ENCODE results near the gene FBXW8. TPM values are rescaled to one million over a fixed set of nuclear protein-coding genes. Genes with fewer than 3 reads are reported as not detected.

The FBXW8 gene
- total RNA-seq, 1 experiment from 2014 or later = 34.8 TPM

DNA sequence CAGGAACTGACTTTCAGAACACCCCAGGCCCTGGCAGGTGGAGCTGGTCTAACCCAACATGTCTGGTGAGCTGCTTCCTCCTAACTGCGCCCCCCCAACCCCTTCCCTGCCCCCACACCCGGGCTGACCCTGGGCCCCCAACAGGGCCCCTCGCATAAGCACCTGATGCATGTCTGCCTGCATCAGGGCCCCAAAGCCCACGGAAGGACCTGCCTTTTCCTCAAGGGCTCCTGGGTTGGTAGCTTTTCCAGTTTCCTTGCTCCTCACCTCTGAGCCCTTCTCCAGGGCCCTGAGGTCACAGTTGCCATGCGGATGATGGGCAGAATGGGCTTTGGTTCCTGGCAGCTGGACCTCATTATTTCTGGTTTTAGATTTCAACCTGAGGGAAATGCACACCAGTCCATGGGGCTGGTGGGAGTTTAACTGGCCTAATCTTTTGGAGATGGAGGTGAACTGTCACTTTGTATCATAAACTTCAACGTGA is 170.0 kb downstream of the FBXW8 start:
- DNase-seq = no peak
- no peaks in the 10 kb centered on the region for H3K9me3 ChIP-seq (ENCODE audit: low read length)
- H3K9ac ChIP-seq (ENCODE audit: low read length) = no peak overlapping the region
- H4K20me1 ChIP-seq (ENCODE audit: insufficient read depth, low read depth, low read length) = no peaks in the 10 kb centered on the region
- peaks cover 51% of the 10 kb centered on the region for H3K4me1 ChIP-seq (ENCODE audit: low read length)
- no peaks in the 10 kb centered on the region for H3K9me2 ChIP-seq (replicated peaks; ENCODE audit: insufficient read depth, low read length)
- no peaks in the 10 kb centered on the region for H3K27me3 ChIP-seq (ENCODE audit: low read length)
- H3K36me3 ChIP-seq (ENCODE audit: insufficient read depth, low read length) = no peaks in the 10 kb centered on the region
- peaks cover 92% of the 10 kb centered on the region for H3K79me2 ChIP-seq (ENCODE audit: low read length)
- no peak overlapping the region for H3K4me2 ChIP-seq (ENCODE audit: low read depth, low read length, poor library complexity, severe bottlenecking)
- 0 out of 2 replicates have a peak overlapping the region, but pooled peaks have one; percentile 28 for H3K27ac ChIP-seq (ENCODE audit: low read length)
- H3K4me3 ChIP-seq (ENCODE audit: low read length) = no peak overlapping the region
- no peak overlapping the region for H2AFZ ChIP-seq (ENCODE audit: low read length)

Other genes starting within 250 kb of the FBXW8 start
- 23.0 and 33.3 TPM in 2 replicates for gene SPRING1, start 172.9 kb upstream of the FBXW8 start, total RNA-seq (2014; rRNA removed; shearing (Covaris generic); ENCODE audit: low replicate concordance)
- 6.7 and 10.7 TPM in 2 replicates for gene RNFT2, start 172.6 kb upstream of the FBXW8 start, total RNA-seq (2014; rRNA removed; shearing (Covaris generic); ENCODE audit: low replicate concordance)
- 0.94 and 1.2 TPM in 2 replicates for gene HRK, start 29.5 kb upstream of the FBXW8 start, total RNA-seq (2014; rRNA removed; shearing (Covaris generic); ENCODE audit: low replicate concordance)
- 69.2 and 140 TPM in 2 replicates for gene TESC, start 188.5 kb downstream of the FBXW8 start, total RNA-seq (2014; rRNA removed; shearing (Covaris generic); ENCODE audit: low replicate concordance)